ENCODE data around the gene CCDC201.

The CCDC201 gene

DNA sequence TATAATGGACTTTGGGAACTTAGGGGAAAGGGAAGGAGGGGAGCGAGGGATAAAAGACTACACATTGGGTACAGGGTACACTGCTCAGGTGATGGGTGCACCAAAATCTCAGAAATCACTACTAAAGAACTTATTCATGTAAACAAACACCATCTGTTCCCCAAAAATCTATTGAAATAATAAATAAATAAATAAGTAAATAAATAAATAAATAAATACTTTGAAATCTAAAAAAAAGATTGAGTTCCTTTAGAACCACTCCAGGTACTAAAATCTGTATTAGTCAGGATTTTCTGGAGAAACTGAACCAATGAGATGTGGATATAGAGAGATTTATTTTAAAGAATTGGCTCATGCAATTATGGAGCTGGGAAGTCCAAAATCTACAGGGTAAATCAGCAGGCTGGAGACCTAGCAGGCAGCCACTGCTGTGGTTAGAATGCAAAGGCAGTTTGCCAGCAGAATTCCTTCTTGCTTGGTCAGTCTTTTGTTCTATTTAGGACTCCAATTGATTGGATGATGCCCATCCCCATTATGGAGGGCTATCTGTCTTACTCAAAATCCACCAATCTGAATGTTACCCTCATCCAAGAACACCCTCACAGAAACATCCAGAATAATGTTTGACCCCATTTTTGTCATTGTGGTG lies 24.3 kb upstream of the CCDC201 start:
- Histone ChIP-seq H3K4me3 (ENCODE audit: low read depth, low read length, poor library complexity, severe bottlenecking) (no peak overlapping the region), H3K9me2 (ENCODE audit: low read depth, low read length) (no peaks in the 10 kb centered on the region), H3K9ac (ENCODE audit: low read length) (no peak overlapping the region), H2AFZ (ENCODE audit: low read length) (no peak overlapping the region), H3K4me1 (ENCODE audit: insufficient read depth, low read length, severe bottlenecking) (no peaks in the 10 kb centered on the region), H4K20me1 (ENCODE audit: insufficient read depth, low read length) (no peaks in the 10 kb centered on the region), H3F3A (ENCODE audit: insufficient read depth, low read length) (no peaks in the 10 kb centered on the region), H3K36me3 (ENCODE audit: insufficient read depth, low read length) (no peaks in the 10 kb centered on the region), H3K27ac (ENCODE audit: low read depth, low read length, poor library complexity, severe bottlenecking) (no peak overlapping the region), H3K27me3 (ENCODE audit: insufficient read depth, low read length) (no peaks in the 10 kb centered on the region), H3K4me2 (ENCODE audit: low read length) (no peak overlapping the region), H3K79me2 (ENCODE audit: insufficient read depth, low read length) (no peaks in the 10 kb centered on the region), H3K9me3 (ENCODE audit: low read length) (no peaks in the 10 kb centered on the region)
- TF ChIP-seq EZH2 (IDR thresholded peaks at IDR 0.05; ENCODE audit: borderline replicate concordance, low read length) (no peak), CTCF (IDR thresholded peaks at IDR 0.05; ENCODE audit: low read length) (no peak)

DNA sequence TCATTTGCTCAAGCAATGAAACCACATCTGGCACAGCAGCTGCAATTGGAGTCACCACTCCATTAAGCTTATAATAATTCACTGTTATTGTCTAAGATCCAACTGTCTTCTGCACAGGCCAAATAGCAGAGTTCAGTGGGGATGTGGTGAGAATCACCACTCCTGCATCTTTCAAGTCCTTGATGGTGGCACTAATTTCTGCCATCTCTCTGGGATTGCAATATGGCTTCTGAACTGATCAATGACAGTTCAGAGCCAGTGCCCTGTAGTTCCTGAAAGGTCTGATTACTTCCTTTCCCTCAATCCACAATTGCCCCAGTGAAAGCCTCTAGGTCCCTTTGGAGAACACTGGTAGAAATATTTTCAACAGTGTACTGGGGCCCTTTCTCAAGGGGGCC lies 21.8 kb upstream of the CCDC201 start:
- no peaks in the 10 kb centered on the region for H3K27me3 ChIP-seq (ENCODE audit: insufficient read depth, low read length)
- H3K9ac ChIP-seq (ENCODE audit: low read length): no peak overlapping the region
- H3K4me3 ChIP-seq (ENCODE audit: low read depth, low read length, poor library complexity, severe bottlenecking): no peak overlapping the region
- H3K9me3 ChIP-seq (ENCODE audit: low read length): no peaks in the 10 kb centered on the region
- H3K4me1 ChIP-seq (ENCODE audit: insufficient read depth, low read length, severe bottlenecking): no peaks in the 10 kb centered on the region
- no peaks in the 10 kb centered on the region for H3K36me3 ChIP-seq (ENCODE audit: insufficient read depth, low read length)
- no peak for TF ChIP-seq EZH2 (IDR thresholded peaks at IDR 0.05; ENCODE audit: borderline replicate concordance, low read length)
- TF ChIP-seq CTCF (IDR thresholded peaks at IDR 0.05; ENCODE audit: low read length): no peak
- H3K9me2 ChIP-seq (ENCODE audit: low read depth, low read length): no peaks in the 10 kb centered on the region
- H3K4me2 ChIP-seq (ENCODE audit: low read length): no peak overlapping the region
- H4K20me1 ChIP-seq (ENCODE audit: insufficient read depth, low read length): no peaks in the 10 kb centered on the region
- no peak overlapping the region for H3K27ac ChIP-seq (ENCODE audit: low read depth, low read length, poor library complexity, severe bottlenecking)
- H3F3A ChIP-seq (ENCODE audit: insufficient read depth, low read length): no peaks in the 10 kb centered on the region
- H3K79me2 ChIP-seq (ENCODE audit: insufficient read depth, low read length): no peaks in the 10 kb centered on the region
- no peak overlapping the region for H2AFZ ChIP-seq (ENCODE audit: low read length)

DNA sequence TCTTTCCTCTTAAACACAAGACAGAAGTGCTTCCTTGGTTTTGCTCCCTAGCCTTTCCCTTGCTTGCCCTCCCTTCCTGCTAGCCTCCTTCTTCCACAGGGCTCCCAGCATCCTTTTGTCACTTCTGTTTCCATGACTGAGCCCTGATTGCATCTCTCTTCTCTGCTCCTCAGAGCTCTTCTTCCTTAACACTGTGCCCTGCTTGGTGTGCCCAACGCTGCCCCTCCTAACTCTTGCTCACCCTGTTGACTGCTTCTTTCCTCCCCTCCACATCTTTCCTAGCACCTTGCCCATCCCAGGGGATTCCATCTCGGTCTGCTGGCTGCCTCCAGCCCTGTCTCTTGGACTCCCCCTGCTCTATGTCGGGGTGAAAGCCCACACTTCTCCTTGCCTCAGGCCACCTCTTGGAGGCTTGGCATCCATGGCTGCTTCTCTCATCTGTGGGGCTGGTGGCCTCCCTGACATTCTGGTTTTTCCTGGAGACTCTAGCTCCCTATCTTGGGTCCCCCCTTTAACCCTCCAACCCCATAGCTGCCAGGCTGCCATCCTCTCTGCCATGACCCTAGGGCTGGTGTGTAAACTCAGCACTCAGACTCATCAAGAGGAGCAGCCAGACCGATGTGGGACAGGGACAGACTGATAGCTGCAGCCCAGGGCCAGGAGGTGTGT lies 21.2 kb upstream of the CCDC201 start:
- H3K4me3 ChIP-seq (ENCODE audit: low read depth, low read length, poor library complexity, severe bottlenecking): no peak overlapping the region
- no peak overlapping the region for H3K9ac ChIP-seq (ENCODE audit: low read length)
- no peak overlapping the region for H3K4me2 ChIP-seq (ENCODE audit: low read length)
- no peaks in the 10 kb centered on the region for H3K79me2 ChIP-seq (ENCODE audit: insufficient read depth, low read length)
- no peaks in the 10 kb centered on the region for H3K9me2 ChIP-seq (ENCODE audit: low read depth, low read length)
- no peaks in the 10 kb centered on the region for H4K20me1 ChIP-seq (ENCODE audit: insufficient read depth, low read length)
- no peak overlapping the region for H3K27ac ChIP-seq (ENCODE audit: low read depth, low read length, poor library complexity, severe bottlenecking)
- no peak overlapping the region for H2AFZ ChIP-seq (ENCODE audit: low read length)
- no peaks in the 10 kb centered on the region for H3K27me3 ChIP-seq (ENCODE audit: insufficient read depth, low read length)
- H3K9me3 ChIP-seq (ENCODE audit: low read length): no peaks in the 10 kb centered on the region
- TF ChIP-seq EZH2 (IDR thresholded peaks at IDR 0.05; ENCODE audit: borderline replicate concordance, low read length): no peak
- TF ChIP-seq CTCF (IDR thresholded peaks at IDR 0.05; ENCODE audit: low read length): no peak
- H3K4me1 ChIP-seq (ENCODE audit: insufficient read depth, low read length, severe bottlenecking): no peaks in the 10 kb centered on the region
- no peaks in the 10 kb centered on the region for H3K36me3 ChIP-seq (ENCODE audit: insufficient read depth, low read length)
- H3F3A ChIP-seq (ENCODE audit: insufficient read depth, low read length): no peaks in the 10 kb centered on the region

Measured in OCI-LY1 (cell line).